HEK293 (cell line): ENCODE measurements around the gene PHF13.

Source experiments
- CTCF ChIA-PET: fragments of 350-600 bp; formaldehyde crosslinking; extraction: SDS; loops from one replicate; lab custom pipeline; 2021; ENCODE audit warnings: antibody characterized with exemption; lab: Yijun Ruan, JAX
- POLR2A ChIA-PET: fragments of 300-600 bp; formaldehyde crosslinking; extraction: SDS; loops from one replicate; lab custom pipeline; 2020; ENCODE audit warnings: antibody characterized with exemption, inconsistent platforms; lab: Yijun Ruan, JAX
- H3K27ac ChIP-seq: fragments of 200-500 bp; sonication (Bioruptor generic); 2 replicates; pipeline ENCODE4 v1.5.1; 2014; ENCODE audit warnings: low read depth, low read length, control low read depth, inconsistent platforms; ENCODE audit errors: extremely low read depth
- H3K36me3 ChIP-seq, 2 experiments: fragments of 200-500 bp in 1 of 2; sonication (Bioruptor generic) in 1 of 2; 1 replicate in 1 of 2; 2 replicates in 1 of 2; pipeline ENCODE4 v1.5.1; 2014 to 2017; ENCODE audit warnings: inconsistent platforms in 2 of 2, low read length in 2 of 2; ENCODE audit not compliant: control insufficient read depth in 2 of 2, insufficient read depth in 1 of 2
- H3K4me1 ChIP-seq: fragments of 200-500 bp; sonication (Bioruptor generic); 2 replicates; pipeline ENCODE4 v1.5.1; 2014; ENCODE audit warnings: mild to moderate bottlenecking, low read length, inconsistent platforms; ENCODE audit not compliant: control insufficient read depth, insufficient read depth
- H3K4me3 ChIP-seq: 2 replicates; pipeline ENCODE4 v1.5.1; 2011; ENCODE audit warnings: low read depth, mild to moderate bottlenecking, control low read depth, low read length, moderate library complexity
- H3K9me3 ChIP-seq: fragments of 200-500 bp; sonication (Bioruptor generic); 2 replicates; pipeline ENCODE4 v1.5.1; 2014; ENCODE audit warnings: low read depth, low read length, inconsistent platforms; ENCODE audit not compliant: control insufficient read depth, insufficient read depth
- HOXA7 ChIP-seq: sonication (generic); formaldehyde crosslinking; IDR thresholded peaks from 2 replicates; pipeline ENCODE4 v1.8.1; 2022; ENCODE audit warnings: missing genetic modification reagents, borderline replicate concordance
- MZF1 ChIP-seq: fragments of 450-650 bp; formaldehyde crosslinking; IDR thresholded peaks from 2 replicates; pipeline ENCODE4 v1.5.1; 2017; ENCODE audit warnings: missing biosample characterization, missing genetic modification characterization, borderline replicate concordance
- PRDM10 ChIP-seq: fragments of 450-650 bp; formaldehyde crosslinking; IDR thresholded peaks from 2 replicates; pipeline ENCODE4 v1.5.1; 2016; ENCODE audit warnings: missing biosample characterization, missing genetic modification characterization
- SALL2 ChIP-seq: fragments of 450-650 bp; formaldehyde crosslinking; IDR thresholded peaks from 2 replicates; pipeline ENCODE4 v1.5.0; 2017; ENCODE audit warnings: missing biosample characterization, mild to moderate bottlenecking, missing genetic modification characterization, borderline replicate concordance
- SP2 ChIP-seq: fragments of 450-650 bp; formaldehyde crosslinking; IDR thresholded peaks from 2 replicates; pipeline ENCODE4 v1.5.1; 2016; ENCODE audit warnings: missing biosample characterization, missing genetic modification characterization
- YY2 ChIP-seq: fragments of 450-650 bp; formaldehyde crosslinking; IDR thresholded peaks from 2 replicates; pipeline ENCODE4 v1.5.1; 2016; ENCODE audit warnings: missing biosample characterization, missing genetic modification characterization
- ZBTB20 ChIP-seq: fragments of 450-650 bp; formaldehyde crosslinking; IDR thresholded peaks from 2 replicates; pipeline ENCODE4 v1.5.1; 2016; ENCODE audit warnings: missing biosample characterization, missing genetic modification characterization
- ZBTB8A ChIP-seq: fragments of 450-650 bp; formaldehyde crosslinking; IDR thresholded peaks from 2 replicates; pipeline ENCODE4 v1.5.1; 2016; ENCODE audit warnings: missing biosample characterization, missing genetic modification characterization
- ZNF174 ChIP-seq: fragments of 450-650 bp; formaldehyde crosslinking; IDR thresholded peaks from 2 replicates; pipeline ENCODE4 v1.5.0; 2017; ENCODE audit warnings: missing biosample characterization, mild to moderate bottlenecking, missing genetic modification characterization
- ZNF335 ChIP-seq: fragments of 450-650 bp; formaldehyde crosslinking; conservative IDR thresholded peaks from 2 replicates; pipeline ENCODE4 v1.5.1; 2016; ENCODE audit warnings: missing biosample characterization, missing genetic modification characterization
- ZNF354C ChIP-seq: fragments of 450-650 bp; formaldehyde crosslinking; IDR thresholded peaks from 2 replicates; pipeline ENCODE4 v1.5.1; 2016; ENCODE audit warnings: missing biosample characterization, missing genetic modification characterization, low read depth, borderline replicate concordance
- ZNF366 ChIP-seq: fragments of 450-650 bp; formaldehyde crosslinking; conservative IDR thresholded peaks from 2 replicates; pipeline ENCODE4 v1.5.1; 2016; ENCODE audit warnings: missing biosample characterization, missing genetic modification characterization
- ZNF394 ChIP-seq: fragments of 450-650 bp; formaldehyde crosslinking; IDR thresholded peaks from 2 replicates; pipeline ENCODE4 v1.5.1; 2016; ENCODE audit warnings: missing biosample characterization, missing genetic modification characterization, mild to moderate bottlenecking, moderate library complexity, borderline replicate concordance
- ZNF416 ChIP-seq: fragments of 450-650 bp; formaldehyde crosslinking; IDR thresholded peaks from 2 replicates; pipeline ENCODE4 v1.5.1; 2016; ENCODE audit warnings: missing biosample characterization, missing genetic modification characterization
- ZNF423 ChIP-seq: fragments of 450-650 bp; formaldehyde crosslinking; IDR thresholded peaks from 2 replicates; pipeline ENCODE4 v1.5.1; 2016; ENCODE audit warnings: missing biosample characterization, missing genetic modification characterization
- ZNF488 ChIP-seq: fragments of 450-650 bp; formaldehyde crosslinking; IDR thresholded peaks from 2 replicates; pipeline ENCODE4 v1.5.1; 2016; ENCODE audit warnings: missing biosample characterization, missing genetic modification characterization
- ZNF530 ChIP-seq: fragments of 450-650 bp; formaldehyde crosslinking; IDR thresholded peaks from 2 replicates; pipeline ENCODE4 v1.5.1; 2016; ENCODE audit warnings: low read depth, missing biosample characterization, missing genetic modification characterization
- ZNF596 ChIP-seq: fragments of 450-650 bp; IDR thresholded peaks from 2 replicates; pipeline ENCODE4 v1.5.0; 2018; ENCODE audit warnings: missing biosample characterization, mild to moderate bottlenecking, missing genetic modification characterization, moderate library complexity
- ZNF660 ChIP-seq: fragments of 450-650 bp; IDR thresholded peaks from 2 replicates; pipeline ENCODE4 v1.5.1; 2018; ENCODE audit warnings: missing biosample characterization, mild to moderate bottlenecking, missing genetic modification characterization
- ZNF664 ChIP-seq: fragments of 450-650 bp; formaldehyde crosslinking; IDR thresholded peaks from 2 replicates; pipeline ENCODE4 v1.5.1; 2016; ENCODE audit warnings: missing biosample characterization, missing genetic modification characterization
- ZNF76 ChIP-seq: fragments of 450-650 bp; formaldehyde crosslinking; IDR thresholded peaks from 2 replicates; pipeline ENCODE4; 2016; ENCODE audit warnings: low read depth, missing biosample characterization, missing genetic modification characterization, borderline replicate concordance
- ZNF830 ChIP-seq: fragments of 450-650 bp; IDR thresholded peaks from 2 replicates; pipeline ENCODE4 v1.5.0; 2018; ENCODE audit warnings: missing biosample characterization, missing genetic modification characterization, low read depth, mild to moderate bottlenecking, moderate library complexity
- TF ChIP-seq, protein P1 (sequence below): fragments of 450-650 bp; formaldehyde crosslinking; IDR thresholded peaks from 2 replicates; pipeline ENCODE4 v1.5.1; 2016; ENCODE audit warnings: missing biosample characterization, missing genetic modification characterization, low read depth
- TF ChIP-seq, protein P2 (sequence below): fragments of 450-650 bp; formaldehyde crosslinking; IDR thresholded peaks from 2 replicates; pipeline ENCODE4 v1.5.1; 2017; ENCODE audit warnings: missing biosample characterization, missing genetic modification characterization
- TF ChIP-seq, protein P3 (sequence below): fragments of 450-650 bp; formaldehyde crosslinking; IDR thresholded peaks from 2 replicates; pipeline ENCODE4 v1.5.1; 2016; ENCODE audit warnings: missing biosample characterization, missing genetic modification characterization

The PHF13 gene

DNA sequence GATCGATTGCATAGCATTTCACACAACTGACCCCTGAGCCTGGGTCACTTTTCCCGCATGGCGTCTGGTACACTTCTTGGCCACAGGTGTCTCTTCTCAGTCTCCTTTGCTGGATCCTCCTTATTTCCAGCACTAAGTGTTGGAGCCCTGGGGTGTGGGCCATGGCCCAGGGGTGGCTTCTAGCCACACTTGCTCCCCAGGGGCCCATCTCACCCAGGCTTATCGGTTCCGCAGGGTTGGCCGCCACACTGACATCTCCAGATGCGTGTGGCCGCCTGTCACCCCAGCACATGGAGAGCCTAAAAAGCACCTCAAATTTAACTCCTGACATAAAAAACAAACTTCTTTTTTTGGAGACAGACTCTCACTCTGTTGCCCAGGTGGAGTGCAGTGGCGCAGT lies 13.5 kb downstream of the PHF13 start (continued):
- TF ChIP-seq PRDM10 = no peak
- no peak for TF ChIP-seq HOXA7 (CRISPR knock-in tag)
- TF ChIP-seq ZNF596 (tag by site-specific recombination) = no peak
- TF ChIP-seq, protein P1, sequence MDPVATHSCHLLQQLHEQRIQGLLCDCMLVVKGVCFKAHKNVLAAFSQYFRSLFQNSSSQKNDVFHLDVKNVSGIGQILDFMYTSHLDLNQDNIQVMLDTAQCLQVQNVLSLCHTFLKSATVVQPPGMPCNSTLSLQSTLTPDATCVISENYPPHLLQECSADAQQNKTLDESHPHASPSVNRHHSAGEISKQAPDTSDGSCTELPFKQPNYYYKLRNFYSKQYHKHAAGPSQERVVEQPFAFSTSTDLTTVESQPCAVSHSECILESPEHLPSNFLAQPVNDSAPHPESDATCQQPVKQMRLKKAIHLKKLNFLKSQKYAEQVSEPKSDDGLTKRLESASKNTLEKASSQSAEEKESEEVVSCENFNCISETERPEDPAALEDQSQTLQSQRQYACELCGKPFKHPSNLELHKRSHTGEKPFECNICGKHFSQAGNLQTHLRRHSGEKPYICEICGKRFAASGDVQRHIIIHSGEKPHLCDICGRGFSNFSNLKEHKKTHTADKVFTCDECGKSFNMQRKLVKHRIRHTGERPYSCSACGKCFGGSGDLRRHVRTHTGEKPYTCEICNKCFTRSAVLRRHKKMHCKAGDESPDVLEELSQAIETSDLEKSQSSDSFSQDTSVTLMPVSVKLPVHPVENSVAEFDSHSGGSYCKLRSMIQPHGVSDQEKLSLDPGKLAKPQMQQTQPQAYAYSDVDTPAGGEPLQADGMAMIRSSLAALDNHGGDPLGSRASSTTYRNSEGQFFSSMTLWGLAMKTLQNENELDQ (tag by site-specific recombination) = no peak
- no peak for TF ChIP-seq ZNF174
- TF ChIP-seq ZNF354C = no peak
- TF ChIP-seq, protein P2, sequence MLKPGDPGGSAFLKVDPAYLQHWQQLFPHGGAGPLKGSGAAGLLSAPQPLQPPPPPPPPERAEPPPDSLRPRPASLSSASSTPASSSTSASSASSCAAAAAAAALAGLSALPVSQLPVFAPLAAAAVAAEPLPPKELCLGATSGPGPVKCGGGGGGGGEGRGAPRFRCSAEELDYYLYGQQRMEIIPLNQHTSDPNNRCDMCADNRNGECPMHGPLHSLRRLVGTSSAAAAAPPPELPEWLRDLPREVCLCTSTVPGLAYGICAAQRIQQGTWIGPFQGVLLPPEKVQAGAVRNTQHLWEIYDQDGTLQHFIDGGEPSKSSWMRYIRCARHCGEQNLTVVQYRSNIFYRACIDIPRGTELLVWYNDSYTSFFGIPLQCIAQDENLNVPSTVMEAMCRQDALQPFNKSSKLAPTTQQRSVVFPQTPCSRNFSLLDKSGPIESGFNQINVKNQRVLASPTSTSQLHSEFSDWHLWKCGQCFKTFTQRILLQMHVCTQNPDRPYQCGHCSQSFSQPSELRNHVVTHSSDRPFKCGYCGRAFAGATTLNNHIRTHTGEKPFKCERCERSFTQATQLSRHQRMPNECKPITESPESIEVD (tag by site-specific recombination) = no peak
- no peak for TF ChIP-seq ZBTB8A (tag by site-specific recombination)
- no peak for TF ChIP-seq ZNF366 (tag by site-specific recombination)
- TF ChIP-seq SP2 = no peak
- TF ChIP-seq ZNF423 (tag by site-specific recombination) = no peak
- TF ChIP-seq SALL2 (tag by site-specific recombination) = no peak
- TF ChIP-seq ZNF664 (tag by site-specific recombination) = no peak
- no peak for TF ChIP-seq ZNF416 (tag by site-specific recombination)
- TF ChIP-seq ZNF660 (tag by site-specific recombination) = no peak
- TF ChIP-seq ZNF530 (tag by site-specific recombination) = no peak
- TF ChIP-seq, all 188 proteins: peak for 0

DNA sequence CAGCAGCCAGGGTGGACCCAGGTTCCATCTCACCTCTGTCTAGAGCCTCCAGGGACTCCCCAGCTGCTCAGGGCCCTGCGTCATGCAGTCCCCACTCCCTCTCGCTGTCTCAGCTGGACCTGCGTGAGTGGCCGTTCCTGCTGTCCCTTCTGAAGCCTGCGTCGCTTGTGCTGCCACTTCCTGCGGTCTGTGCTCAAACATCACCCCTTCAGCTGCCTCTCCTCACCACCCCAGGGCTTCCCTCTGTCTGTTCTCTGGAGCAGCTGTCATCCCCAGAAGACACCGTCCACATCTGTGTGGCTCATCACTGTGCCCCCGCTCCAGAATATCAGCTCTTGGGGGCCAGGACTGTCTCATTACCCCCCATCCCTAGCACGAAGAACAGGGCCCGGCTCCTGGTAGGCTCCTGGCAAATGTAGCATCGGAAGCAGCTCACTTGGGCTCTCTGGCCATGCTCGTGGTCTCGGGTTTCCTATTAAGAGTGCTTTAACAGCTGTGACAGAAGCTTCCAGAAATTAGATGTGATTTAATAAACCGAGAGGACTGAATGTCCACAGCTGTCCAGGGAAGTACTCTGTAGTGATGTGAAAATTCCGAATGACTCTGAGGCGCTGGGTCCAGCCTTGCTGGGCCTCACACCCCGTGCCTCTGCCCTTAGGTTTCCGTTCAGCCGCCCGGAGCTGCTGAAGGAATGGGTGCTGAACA lies 14.5 kb downstream of the PHF13 start:
- Histone ChIP-seq H3K4me3 (no peak overlapping the region), H3K9me3 (no peaks in the 10 kb centered on the region), H3K4me1 (no peaks in the 10 kb centered on the region), H3K27ac (no peak overlapping the region), H3K36me3 (peaks cover 26 to 78% of the 10 kb centered on the region in 2 experiments; a peak in 2 of 3 replicates)
- ChIA-PET POLR2A (no interaction called here), CTCF (interaction anchor here (0.6 to 1.1 kb wide), 3 partner anchors 18 to 683 kb away, joined by 3 to 6 read pairs (median 3); no protein-coding TSS in a partner anchor)
- TF ChIP-seq ZBTB20 (no peak), ZNF394 (no peak), YY2 (tag by site-specific recombination) (no peak), ZNF335 (tag by site-specific recombination) (no peak), ZNF830 (tag by site-specific recombination) (no peak), MZF1 (tag by site-specific recombination) (no peak), ZNF76 (tag by site-specific recombination) (no peak), ZNF488 (tag by site-specific recombination) (no peak)
- TF ChIP-seq, protein P3, sequence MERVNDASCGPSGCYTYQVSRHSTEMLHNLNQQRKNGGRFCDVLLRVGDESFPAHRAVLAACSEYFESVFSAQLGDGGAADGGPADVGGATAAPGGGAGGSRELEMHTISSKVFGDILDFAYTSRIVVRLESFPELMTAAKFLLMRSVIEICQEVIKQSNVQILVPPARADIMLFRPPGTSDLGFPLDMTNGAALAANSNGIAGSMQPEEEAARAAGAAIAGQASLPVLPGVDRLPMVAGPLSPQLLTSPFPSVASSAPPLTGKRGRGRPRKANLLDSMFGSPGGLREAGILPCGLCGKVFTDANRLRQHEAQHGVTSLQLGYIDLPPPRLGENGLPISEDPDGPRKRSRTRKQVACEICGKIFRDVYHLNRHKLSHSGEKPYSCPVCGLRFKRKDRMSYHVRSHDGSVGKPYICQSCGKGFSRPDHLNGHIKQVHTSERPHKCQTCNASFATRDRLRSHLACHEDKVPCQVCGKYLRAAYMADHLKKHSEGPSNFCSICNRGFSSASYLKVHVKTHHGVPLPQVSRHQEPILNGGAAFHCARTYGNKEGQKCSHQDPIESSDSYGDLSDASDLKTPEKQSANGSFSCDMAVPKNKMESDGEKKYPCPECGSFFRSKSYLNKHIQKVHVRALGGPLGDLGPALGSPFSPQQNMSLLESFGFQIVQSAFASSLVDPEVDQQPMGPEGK = no peak
